Jurkat, Clone E6-1 (cell line): ENCODE measurements around the gene MCUR1. TPM values are rescaled to one million over a fixed set of nuclear protein-coding genes. Genes with fewer than 3 reads are reported as not detected.
"Not testable (repeated sequence)": the region's sequence is repeated elsewhere in the genome, so short reads cannot be mapped to it uniquely, and the experiment has no call there.

Experiments used
- DNase-seq: peaks from one replicate; pipeline ENCODE4 v3.0.0-alpha.2; 2011; ENCODE audit warnings: low read depth, low spot score
- H3K4me3 ChIP-seq: 2 replicates; pipeline ENCODE4 v1.5.1; 2011; ENCODE audit warnings: mild to moderate bottlenecking, low read length, control low read depth, moderate library complexity
- polyA plus RNA-seq: library from polyadenylated mRNA; unstranded; fragments of >200 nt; gene quantifications from one replicate; pipeline ENCODE4 v1.2.1, GENCODE V29; 2012; ENCODE audit warnings: missing spikeins; ENCODE audit not compliant: insufficient read length, insufficient read depth

Gene MCUR1, protein sequence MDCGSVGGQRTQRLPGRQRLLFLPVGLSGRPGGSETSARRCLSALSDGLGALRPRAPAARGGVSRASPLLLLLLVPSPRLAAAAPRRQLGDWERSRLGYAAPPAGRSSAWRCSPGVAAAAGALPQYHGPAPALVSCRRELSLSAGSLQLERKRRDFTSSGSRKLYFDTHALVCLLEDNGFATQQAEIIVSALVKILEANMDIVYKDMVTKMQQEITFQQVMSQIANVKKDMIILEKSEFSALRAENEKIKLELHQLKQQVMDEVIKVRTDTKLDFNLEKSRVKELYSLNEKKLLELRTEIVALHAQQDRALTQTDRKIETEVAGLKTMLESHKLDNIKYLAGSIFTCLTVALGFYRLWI
- polyA plus RNA-seq, result 70.3 TPM

DNA sequence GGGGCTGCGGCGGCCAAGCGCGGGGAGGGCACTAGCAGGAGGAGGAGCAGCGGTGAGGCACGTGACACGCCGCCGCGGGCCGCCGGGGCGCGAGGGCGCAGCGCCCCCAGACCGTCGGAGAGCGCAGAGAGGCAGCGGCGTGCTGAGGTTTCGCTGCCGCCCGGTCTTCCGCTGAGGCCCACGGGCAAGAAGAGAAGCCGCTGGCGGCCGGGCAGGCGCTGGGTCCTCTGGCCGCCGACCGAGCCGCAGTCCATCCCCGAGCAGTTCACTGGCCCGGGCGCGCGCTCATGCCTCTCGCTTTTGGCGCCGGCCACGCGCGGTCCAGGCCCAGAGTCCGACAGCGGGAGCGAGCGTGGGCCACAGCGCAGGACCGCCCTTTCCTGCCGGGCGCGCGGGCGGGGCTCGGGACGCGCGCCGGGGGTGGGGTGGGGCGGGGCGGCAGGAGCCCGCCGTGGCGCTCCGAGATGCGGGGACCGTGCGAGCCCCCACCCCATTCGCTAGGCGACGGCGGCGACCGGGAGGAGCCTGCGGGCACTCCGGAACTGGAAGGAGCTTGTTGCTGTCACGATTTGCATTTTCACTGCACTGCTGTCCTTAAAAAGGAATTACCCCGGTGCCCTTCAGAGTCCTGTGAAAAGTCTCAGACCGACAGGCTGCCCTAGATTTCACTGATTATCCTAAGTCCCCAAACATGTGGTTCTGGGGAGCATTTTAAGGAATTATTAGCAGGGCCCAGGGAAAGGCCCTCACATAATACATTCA is at the start of gene MCUR1:
MCUR1 (minus strand) TSS at position 382 of the 762 bp plus-strand sequence; CDS start at position 254, 128 bp downstream.
- peak; percentile 76 for DNase-seq
- H3K4me3 ChIP-seq, result peak within 1 kb of the TSS; percentile 72

DNA sequence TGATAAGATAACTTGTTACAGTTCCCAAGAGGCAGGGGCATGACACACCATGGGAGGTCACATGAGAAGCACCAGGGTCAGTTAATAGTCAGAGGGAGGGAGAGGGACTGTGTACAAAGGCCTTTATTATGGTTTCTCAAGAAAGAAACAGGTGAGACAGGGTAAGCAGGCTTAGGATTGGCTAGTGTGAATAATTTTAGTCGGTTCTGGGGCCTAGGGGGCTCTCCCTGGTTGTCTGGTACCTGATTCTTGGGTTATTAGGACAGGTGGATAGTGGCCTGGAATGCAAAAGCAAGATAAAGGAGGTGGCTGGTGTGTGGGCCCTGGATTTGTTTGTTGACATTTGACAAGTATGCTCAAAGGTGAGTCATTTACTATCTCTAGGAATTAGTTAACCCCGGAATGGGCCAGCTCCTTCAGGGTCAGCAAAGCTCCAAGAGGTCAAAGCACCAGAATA is 49.4 kb upstream of the MCUR1 start:
- no peak overlapping the region for H3K4me3 ChIP-seq
- no peak for DNase-seq

DNA sequence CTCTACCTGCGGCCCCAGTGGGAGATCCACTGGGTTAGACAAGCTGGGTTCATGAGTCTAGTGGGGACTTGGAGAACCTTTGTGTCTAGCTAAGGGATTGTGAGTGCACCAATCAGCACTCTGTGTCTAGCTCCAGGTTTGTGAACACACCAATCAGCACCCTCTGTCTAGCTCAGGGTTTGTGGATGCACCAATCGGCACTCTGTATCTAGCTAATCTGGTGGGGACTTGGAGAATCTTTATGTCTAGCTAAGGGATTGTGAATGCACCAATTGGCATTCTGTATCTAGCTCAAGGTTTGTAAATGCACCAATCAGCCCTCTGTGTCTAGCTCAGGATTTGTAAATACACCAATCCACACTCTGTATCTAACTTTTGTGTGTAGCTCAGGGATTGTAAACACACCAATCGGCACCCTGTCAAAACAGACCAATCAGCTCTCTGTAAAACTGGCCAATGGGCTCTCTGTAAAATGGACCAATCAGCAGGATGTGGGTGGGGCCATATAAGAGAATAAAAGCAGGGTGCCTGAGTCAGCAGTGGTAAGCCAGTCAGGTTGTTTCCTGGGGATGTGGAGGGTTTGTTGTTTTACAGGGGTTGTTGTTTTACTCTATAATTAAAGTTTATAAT is 46.3 kb upstream of the MCUR1 start:
- not testable (repeated sequence) for DNase-seq, H3K4me3 ChIP-seq

DNA sequence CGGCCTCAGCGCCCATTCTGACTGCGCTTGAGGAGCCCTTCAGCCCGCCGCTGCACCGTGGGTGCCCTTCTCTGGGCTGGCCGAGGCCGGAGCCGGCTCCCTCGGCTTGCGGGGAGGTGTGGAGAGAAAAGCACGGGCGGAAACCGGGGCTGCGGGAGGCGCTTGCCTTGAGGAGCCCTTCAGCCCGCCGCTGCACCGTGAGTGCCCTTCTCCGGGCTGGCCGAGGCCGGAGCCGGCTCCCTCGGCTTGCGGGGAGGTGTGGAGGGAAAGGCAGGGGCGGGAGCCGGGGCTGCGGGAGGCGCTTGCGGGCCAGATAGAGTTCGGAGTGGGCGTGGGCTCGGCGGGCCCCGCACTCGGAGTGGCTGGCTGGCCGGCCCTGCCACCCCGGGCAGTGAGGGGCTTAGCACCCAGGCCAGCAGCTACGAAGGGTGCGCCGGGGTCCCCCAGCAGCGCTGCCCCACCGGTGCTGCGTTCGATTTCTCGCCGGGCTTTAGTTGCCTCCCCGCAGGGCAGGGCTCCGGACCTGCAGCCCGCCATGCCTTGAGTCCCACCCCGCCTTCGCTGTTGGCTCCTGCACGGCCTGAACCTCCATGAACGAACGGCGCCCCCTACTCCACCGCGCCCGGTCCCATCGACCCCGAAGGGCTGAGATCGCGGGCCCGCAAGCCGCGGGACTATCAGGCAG is 45.7 kb upstream of the MCUR1 start:
- no peak overlapping the region for H3K4me3 ChIP-seq
- DNase-seq, result no peak

DNA sequence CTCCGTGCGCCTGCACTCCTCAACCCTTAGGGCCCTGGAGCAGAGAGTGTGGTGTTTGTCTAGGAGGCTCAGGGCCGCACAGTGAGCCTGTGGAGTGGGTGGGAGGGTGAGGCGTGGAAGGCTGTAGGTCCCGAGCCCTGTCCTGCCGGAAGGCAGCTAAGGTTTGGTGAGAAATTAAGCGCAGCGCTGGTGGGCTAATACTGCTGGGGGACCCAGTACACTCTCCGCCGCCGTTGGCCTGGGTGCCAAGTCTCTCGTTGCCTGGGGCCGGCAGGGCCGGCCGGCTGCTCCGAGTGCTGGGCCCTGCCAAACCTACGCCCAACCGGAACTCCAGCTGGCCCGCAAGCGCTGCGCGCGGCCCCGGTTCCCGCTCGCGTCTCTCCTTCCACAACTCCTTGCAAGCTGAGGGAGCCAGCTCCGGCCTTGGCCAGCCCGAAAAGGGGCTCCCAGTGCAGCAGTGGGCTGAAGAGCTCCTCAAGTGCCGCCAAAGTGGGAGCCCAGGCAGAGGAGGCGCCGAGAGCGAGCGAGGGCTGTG is 40.4 kb upstream of the MCUR1 start:
- no peak for DNase-seq
- H3K4me3 ChIP-seq, result no peak overlapping the region

DNA sequence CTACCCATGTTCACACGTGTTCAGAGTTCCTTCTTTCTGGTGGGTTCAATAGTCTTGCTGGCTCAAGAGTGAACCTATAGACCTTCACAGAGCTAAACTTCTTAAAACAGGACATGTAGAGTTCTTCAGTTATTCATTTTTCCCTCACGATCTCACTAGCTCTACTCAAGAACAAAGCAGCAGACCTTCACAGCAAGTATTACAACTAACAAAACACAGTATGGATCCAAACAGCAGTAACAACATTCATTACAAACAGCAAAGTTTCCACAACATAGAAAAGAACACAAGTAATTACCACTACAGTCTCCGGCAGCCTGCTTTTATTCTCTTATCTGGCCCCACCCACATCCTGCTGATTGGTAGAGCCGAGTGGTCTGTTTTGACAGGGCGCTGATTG is 39.5 kb upstream of the MCUR1 start:
- DNase-seq, result no peak
- no peak overlapping the region for H3K4me3 ChIP-seq

DNA sequence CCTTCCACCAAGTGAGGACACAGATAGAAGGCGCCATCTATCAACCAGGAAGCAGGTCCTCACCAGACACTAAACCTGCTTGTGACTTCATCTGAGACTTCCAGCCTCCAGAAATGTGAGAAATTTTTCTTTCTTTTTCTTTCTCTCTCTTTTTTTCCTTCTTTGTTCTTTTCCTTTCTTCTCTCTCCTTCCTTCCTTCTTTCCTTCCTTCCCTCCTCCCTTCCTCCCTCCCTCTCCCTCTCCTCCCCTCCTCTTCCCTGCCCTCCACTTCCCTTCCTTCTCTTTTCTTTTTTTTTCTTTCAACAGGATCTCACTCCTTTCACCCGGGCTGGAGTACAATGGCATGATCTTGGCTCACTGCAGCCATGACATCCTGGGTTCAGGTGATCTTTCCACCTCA is 37.4 kb upstream of the MCUR1 start:
- DNase-seq, result no peak
- H3K4me3 ChIP-seq, result no peak overlapping the region

DNA sequence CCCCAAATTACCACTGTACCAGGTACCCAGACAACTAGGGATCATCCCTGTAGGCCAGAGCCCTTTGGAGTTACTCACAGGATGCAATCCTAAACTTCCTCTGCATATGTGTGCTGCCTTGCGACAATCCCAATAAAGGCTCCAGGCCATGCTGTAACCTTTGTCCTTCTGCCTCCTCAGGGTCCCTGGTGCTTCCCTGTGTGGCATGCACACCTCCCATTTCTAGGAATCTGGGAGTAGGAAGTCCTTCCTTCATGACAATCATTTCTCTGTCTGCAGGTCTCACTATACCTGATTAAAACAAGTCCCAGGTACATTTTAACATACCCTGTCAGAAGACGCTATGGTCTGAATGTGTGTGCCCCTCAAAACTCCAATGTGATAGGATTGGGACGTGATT is 37.0 kb upstream of the MCUR1 start:
- no peak for DNase-seq
- no peak overlapping the region for H3K4me3 ChIP-seq

DNA sequence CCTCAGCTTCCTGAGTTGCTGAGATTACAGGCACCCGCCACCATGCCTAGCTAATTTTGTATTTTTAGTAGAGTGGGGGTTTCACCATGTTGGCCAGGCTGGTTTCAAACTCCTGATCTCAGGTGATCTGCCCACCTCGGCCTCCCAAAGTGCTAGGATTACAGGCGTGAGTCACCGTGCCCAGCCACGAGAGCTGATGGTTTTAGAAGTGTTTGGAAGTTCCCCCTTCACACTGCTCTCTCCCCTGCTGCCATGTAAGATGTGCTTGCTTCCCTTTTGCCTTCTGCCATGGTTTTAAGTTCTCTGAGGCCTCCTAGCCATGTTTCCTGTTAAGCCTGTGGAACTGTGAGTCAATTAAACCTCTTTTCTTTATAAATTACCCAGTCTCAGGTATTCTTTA is 36.3 kb upstream of the MCUR1 start:
- not testable (repeated sequence) for H3K4me3 ChIP-seq, DNase-seq

DNA sequence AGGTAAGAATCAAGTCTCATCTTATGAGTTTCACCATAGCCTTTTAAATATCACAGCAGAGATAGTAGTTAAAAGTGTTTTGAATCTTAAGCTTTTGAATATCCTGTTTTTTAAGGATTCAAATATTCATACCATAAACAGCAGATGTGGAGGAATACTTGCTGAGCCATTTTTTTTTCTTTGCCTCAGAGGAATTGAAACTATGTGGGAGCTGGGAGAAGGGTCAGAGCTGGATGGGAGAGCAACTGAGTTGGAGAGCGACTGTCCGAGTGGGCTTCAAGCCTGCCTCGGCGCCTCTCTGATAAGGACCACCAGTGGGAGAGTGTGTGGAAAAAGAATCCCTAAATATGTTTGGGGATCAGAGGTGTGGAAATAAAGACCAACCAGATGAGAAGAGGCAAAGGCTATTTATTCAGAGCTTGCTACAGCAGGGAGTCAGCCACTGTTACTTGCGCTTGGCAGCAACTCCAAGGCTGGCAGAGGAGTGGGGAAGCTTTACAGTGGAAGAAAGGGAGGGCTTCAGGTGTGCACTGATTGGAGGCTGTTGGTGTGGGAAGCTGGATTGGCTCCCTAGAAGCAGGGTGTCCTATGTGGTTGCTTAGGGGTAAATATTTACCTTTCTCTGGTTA is 34.3 kb upstream of the MCUR1 start:
- no peak for DNase-seq
- no peak overlapping the region for H3K4me3 ChIP-seq

DNA sequence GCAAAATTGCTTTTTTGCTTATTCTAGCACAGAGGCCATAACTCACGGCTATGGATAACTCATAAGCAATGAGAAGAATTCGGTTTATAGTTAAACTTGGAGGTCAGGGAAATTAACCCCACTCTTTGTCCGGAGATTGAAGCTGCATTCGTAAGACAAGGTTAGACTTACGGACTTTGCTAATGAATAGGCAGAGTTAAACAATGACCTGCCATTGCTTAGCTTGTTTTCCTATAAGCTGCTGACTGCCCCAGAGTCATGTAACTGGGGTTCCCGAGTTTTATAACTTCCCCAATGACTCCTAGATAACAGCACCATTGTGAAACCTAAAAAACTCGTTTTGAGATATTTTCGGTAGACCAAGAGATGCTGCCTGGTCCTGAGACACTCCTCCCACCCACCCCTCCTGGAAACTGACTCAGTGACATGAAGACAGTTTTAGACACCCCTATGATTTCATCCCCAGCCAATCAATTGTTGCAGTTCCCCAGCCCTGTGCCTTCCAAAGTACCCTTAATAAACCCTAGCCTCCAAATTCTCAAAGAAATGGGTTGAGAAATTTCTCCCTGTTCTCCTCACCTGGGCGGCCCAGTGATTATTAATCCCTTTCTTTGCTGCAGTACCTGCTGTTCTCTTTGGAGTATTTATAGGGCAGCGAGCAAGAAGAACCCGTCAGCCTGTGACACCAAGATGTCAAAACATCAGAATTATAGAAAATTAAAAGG is 33.1 kb upstream of the MCUR1 start:
- no peak overlapping the region for H3K4me3 ChIP-seq

DNA sequence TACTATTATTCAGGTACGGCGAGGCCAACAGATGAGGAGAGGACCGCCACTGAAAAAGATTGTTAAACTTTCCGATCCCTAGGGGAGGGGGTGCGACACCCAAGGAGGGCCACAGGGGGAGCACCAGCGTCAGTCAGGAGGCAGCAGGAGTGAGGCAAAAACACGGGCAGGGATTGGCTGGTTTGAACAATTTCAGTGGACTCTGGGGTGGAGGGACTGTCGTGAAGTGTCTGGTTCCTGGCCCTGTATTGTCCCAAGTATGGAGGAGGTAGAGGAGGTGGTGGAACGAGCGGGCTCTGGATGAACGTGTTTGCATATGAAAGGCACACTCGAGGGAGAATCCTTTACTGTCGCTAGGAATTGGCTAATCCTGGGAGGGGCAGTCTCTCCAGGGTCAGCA is 32.5 kb upstream of the MCUR1 start:
- no peak for DNase-seq

More for the DNA sequence above, 33.1 kb upstream of the MCUR1 start:
- DNase-seq, result no peak

DNA sequence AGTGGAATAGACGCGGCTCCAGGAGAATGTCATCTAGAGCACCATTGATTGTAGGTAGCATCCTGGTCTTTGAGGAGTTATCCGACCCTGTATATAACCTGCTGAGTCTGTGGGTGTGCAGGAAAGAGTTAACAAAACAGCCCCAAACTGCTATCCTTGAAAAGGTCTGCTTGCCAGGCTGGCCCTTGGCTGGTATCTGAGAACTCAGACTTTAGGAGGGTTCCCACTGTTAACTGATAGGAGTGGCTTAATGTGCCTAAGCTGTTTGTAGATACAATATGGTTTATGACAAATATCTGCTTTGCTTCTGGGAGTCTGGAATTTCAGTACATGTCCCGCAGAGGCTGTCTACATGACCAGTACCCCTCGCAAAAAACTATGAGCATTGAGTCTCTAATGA is 27.6 kb upstream of the MCUR1 start:
- no peak for DNase-seq
- H3K4me3 ChIP-seq, result no peak overlapping the region

More for the DNA sequence above, 32.5 kb upstream of the MCUR1 start:
- no peak overlapping the region for H3K4me3 ChIP-seq

DNA sequence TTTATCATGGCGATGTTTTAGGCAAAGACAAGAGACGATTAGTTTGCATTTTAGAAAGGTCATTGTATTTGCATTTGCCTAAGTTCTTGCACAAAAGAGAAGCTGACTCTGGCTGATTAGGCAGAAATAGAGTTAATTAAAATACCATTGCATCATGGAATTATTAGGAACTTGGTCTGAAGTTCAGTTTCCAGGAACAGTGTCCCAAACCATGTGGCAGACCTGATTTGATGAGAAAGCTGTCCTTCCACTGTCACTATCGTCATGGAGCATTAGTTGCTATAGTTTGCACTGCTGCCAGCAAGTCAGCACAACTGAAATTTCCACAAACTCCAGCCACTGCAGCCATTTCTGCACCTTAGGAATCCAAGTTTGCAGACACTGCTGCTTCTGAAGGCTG is 24.3 kb upstream of the MCUR1 start:
- DNase-seq, result no peak

DNA sequence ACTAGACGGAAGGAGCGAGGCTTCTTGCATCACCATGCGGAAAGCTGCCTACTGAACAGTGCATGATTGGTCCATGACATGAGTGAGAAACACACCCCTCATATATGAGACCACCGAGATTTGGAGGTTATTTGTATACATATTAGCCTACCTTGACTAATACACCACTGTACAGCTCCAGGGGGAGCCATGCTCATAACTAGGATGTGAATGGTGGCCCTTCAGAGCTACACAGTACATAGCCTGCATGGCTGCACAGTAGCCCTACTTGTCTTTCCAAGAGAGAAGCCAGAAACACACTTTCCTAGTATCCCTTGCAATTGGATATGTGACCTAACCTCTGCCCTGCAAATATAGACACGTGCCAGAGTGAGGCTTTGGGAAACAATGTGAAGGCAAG is 21.8 kb upstream of the MCUR1 start:
- no peak for DNase-seq

More for the DNA sequence above, 24.3 kb upstream of the MCUR1 start:
- no peak overlapping the region for H3K4me3 ChIP-seq

DNA sequence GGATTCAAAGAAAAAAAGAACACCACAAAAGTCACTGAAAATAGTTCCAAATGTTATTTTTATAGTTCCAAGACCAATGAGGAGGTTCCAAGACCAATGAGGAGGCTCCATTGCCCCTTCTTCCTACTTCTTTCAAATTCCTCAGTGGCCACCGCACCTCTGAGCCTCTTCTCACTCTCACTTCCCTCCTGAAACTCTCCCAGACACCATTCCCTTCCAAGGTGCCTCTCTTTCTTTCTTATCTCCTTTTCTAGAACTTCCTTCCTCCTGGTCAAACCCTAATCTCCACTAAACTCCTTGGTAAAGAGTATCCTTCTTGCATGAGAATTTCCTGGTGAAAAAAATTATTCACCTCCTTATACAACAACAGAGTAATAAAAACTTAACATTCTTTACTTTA is 20.4 kb upstream of the MCUR1 start:
- no peak for DNase-seq

More for the DNA sequence above, 21.8 kb upstream of the MCUR1 start:
- H3K4me3 ChIP-seq, result no peak overlapping the region

DNA sequence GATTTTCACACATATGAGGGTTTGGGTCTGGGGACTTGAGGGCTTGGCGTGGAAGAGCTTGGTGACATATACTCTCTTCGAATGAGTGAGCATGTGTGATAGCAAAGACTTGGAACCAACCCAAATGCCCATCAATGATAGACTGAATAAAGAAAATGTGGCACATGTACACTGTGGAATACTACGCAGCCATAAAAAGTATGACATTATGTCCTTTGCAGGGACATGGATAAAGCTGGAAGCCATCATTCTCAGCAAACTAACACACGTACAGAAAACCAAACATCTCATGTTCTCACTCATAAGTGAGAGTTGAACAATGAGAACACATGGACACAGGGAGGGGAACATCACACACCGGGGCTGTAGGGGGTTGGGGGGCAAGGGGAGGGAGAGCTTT is 19.7 kb upstream of the MCUR1 start:
- not testable (repeated sequence) for H3K4me3 ChIP-seq, DNase-seq

More for the DNA sequence above, 20.4 kb upstream of the MCUR1 start:
- H3K4me3 ChIP-seq, result no peak overlapping the region

DNA sequence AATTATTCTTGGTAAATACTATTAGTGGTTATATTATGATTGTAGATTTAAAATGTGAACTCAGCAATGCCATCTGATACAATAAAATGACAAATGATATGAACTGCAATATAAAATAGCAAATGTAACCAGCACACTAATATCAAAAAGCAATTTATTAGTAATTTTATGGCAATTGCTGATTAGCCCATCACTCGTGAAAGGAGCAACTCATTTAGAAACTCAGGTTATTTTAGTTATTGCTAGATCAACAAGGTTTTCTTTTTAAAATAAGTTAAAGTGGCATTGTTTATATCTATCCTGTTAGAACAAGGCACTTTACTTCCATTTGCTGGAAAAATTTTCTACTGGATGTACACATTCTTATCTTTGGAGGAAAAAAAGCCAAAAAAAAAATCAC is 18.4 kb upstream of the MCUR1 start:
- no peak for DNase-seq
- H3K4me3 ChIP-seq, result no peak overlapping the region
